Nephron (organoid): ENCODE data around the gene C11orf65.
"Not testable (repeated sequence)": the region's sequence is repeated elsewhere in the genome, so short reads cannot be mapped to it uniquely, and the experiment has no call there.

ENCODE experiments used
- H3K27ac Mint-ChIP-seq, 3 experiments: 2 replicates each; pipeline ENCODE4 v1.8.0; 2020; ENCODE audit warnings: mixed read lengths in 3 of 3, mild to moderate bottlenecking in 2 of 3, moderate library complexity in 1 of 3
- H3K27me3 Mint-ChIP-seq: 2 replicates; pipeline ENCODE4 v1.8.0; 2021; ENCODE audit warnings: low read depth, mild to moderate bottlenecking, moderate library complexity, mixed read lengths
- H3K36me3 Mint-ChIP-seq: 2 replicates; pipeline ENCODE4 v1.8.0; 2020; ENCODE audit warnings: low read depth, mixed read lengths
- H3K4me1 Mint-ChIP-seq: 2 replicates; pipeline ENCODE4 v1.8.0; 2020; ENCODE audit warnings: mixed read lengths
- H3K4me3 Mint-ChIP-seq, 3 experiments: 2 replicates each; pipeline ENCODE4 v1.8.0; 2020; ENCODE audit warnings: mild to moderate bottlenecking in 3 of 3, mixed read lengths in 3 of 3, moderate library complexity in 2 of 3
- H3K9me3 Mint-ChIP-seq: 2 replicates; pipeline ENCODE4 v1.8.0; 2020; ENCODE audit warnings: mixed read lengths
- CTCF ChIP-seq, 3 experiments: fragments of 200-600 bp; sonication (generic); IDR thresholded peaks; one replicate each; pipeline ENCODE4 v1.5.0; 2021; ENCODE audit warnings: antibody characterized with exemption in 3 of 3; ENCODE audit not compliant: unreplicated experiment in 3 of 3

The C11orf65 gene

DNA sequence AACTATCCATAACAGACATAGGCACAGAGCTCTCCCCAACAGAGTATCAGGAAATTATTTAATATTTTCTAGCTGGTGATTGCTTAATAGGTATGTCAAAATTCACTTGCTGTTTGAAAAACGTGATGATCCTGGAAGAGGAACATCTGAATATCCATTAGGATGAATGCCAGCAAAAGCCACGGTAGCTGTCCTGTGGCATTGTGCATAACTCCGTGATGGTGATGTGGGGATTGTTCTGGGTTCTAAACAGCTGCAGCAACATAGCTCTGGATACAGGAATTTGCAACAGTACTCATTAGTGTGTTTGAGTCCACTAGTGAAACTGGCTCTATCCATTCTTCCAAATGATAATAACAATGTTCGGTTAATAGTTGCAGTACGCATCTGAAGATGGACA lies 78.8 kb downstream of the C11orf65 start:
- Mint-ChIP-seq H3K36me3 (no peaks in the 10 kb centered on the region), H3K27ac (no peak overlapping the region), H3K4me3 (no peak overlapping the region), H3K9me3 (no peaks in the 10 kb centered on the region), H3K4me1 (no peaks in the 10 kb centered on the region), H3K27me3 (no peaks in the 10 kb centered on the region)
- TF ChIP-seq CTCF (IDR thresholded peaks at IDR 0.05; ENCODE audit: unreplicated experiment in 3 of 3), result no peak

DNA sequence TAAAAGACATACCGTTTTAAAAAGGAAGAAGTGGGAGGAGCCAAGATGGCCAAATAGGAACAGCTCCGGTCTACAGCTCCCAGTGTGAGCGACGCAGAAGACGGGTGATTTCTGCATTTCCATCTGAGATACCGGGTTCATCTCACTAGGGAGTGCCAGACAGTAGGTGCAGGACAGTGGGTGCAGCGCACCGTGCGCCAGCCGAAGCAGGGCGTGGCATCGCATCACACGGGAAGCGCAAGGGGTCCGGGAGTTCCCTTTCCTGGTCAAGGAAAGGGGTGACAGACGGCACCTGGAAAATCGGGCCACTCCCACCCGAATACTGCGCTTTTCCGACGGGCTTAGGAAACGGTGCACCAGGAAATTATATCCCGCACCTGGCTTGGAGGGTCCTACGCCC lies 93.8 kb downstream of the C11orf65 start:
- Mint-ChIP-seq H3K36me3 (peaks cover 23% of the 10 kb centered on the region), H3K9me3 (peaks cover 10% of the 10 kb centered on the region)
- not testable (repeated sequence) for H3K27ac Mint-ChIP-seq, H3K4me3 Mint-ChIP-seq, H3K27me3 Mint-ChIP-seq, H3K4me1 Mint-ChIP-seq

DNA sequence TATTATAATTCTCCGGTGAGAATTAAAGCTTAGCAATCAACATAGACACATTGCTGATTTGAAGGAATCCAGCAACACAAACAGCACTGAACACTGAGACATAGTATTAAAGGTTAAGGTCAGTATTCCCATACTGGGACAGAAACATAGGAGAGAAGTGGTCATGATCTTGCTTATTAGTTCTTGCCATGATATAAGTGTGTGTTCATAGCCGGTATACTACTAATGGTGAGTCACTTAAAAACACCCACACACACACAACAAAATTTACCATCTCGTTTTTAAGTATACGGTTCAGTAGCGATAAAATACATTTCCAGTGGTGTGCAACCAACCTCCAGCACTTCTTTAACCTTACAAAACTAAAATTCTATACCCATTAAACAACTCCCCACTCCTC lies 96.3 kb downstream of the C11orf65 start:
- Mint-ChIP-seq H3K9me3 (peaks cover 10% of the 10 kb centered on the region), H3K27ac (no peak overlapping the region), H3K36me3 (peaks cover 38% of the 10 kb centered on the region), H3K4me3 (no peak overlapping the region), H3K4me1 (no peaks in the 10 kb centered on the region), H3K27me3 (no peaks in the 10 kb centered on the region)
- TF ChIP-seq CTCF (IDR thresholded peaks at IDR 0.05; ENCODE audit: unreplicated experiment in 3 of 3), result no peak

DNA sequence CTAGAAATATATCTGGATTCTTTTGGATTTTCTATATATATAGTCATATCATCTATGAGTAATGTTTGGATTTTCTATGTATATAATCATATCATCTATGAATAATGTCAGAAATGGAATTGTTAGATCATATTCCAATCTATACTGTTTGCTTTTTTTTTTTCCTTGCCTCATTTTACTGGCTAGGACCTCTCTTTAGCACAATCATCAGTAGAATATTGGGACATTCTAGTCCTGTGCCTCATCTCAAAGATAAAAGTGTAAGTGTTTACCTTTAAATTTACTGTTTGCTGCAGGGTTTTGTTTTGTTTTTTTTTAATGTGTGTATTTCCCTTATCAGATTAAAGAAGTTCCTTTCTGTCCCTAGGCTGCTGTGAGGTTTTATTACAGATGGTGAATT lies 97.0 kb downstream of the C11orf65 start:
- Mint-ChIP-seq H3K36me3 (peaks cover 42% of the 10 kb centered on the region), H3K9me3 (peaks cover 10% of the 10 kb centered on the region), H3K4me1 (no peaks in the 10 kb centered on the region), H3K4me3 (no peak overlapping the region), H3K27me3 (no peaks in the 10 kb centered on the region), H3K27ac (no peak overlapping the region)
- TF ChIP-seq CTCF (IDR thresholded peaks at IDR 0.05; ENCODE audit: unreplicated experiment in 3 of 3), result no peak

DNA sequence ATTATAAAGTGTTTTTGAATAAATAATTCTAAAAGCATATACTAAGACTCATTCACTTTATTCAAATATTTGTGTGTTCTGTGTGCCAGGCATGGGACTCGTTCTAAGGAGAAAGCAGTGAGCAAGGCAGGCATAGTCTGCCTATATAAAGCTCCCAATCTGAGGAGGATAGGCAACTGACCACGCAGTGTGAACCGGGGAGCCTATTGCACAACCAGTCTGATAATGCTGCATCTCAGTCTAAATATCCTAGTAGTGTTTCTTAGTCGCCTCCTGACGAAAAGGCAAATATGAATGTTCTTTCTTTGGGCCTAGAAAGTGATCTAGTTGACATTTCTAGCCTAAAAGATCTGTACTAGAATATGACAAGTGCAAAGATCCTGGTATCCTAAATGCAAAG lies 98.3 kb downstream of the C11orf65 start:
- H3K4me3 Mint-ChIP-seq, result no peak overlapping the region
- H3K4me1 Mint-ChIP-seq, result no peaks in the 10 kb centered on the region
- H3K9me3 Mint-ChIP-seq, result peaks cover 7% of the 10 kb centered on the region
- H3K27me3 Mint-ChIP-seq, result no peaks in the 10 kb centered on the region
- no peak overlapping the region for H3K27ac Mint-ChIP-seq
- peaks cover 50% of the 10 kb centered on the region for H3K36me3 Mint-ChIP-seq
- no peak for TF ChIP-seq CTCF (IDR thresholded peaks at IDR 0.05; ENCODE audit: unreplicated experiment in 3 of 3)

GRCh38 chr11:108368134-108368533 lies 99.2 kb downstream of the C11orf65 start:
- Mint-ChIP-seq H3K9me3 (peaks cover 6% of the 10 kb centered on the region), H3K27ac (no peak overlapping the region), H3K4me3 (no peak overlapping the region), H3K4me1 (no peaks in the 10 kb centered on the region), H3K36me3 (peaks cover 52% of the 10 kb centered on the region), H3K27me3 (no peaks in the 10 kb centered on the region)
- no peak for TF ChIP-seq CTCF (IDR thresholded peaks at IDR 0.05; ENCODE audit: unreplicated experiment in 3 of 3)
